ENCODE results near the gene DPF1. TPM values are rescaled to one million over a fixed set of nuclear protein-coding genes. Genes with fewer than 3 reads are reported as not detected.

Gene DPF1
- total RNA-seq, 1 donor from 2014 or later: 4.8 TPM

GRCh38 chr19:38191747-38192146, 32.3 kb downstream of the DPF1 start:
- no peaks in the 10 kb centered on the region for H3K27me3 Mint-ChIP-seq
- no peaks in the 10 kb centered on the region for H3K9me3 Mint-ChIP-seq (ENCODE audit: low read depth)
- DNase-seq (ENCODE audit: low spot score, unreplicated experiment): no peak
- H3K4me1 Mint-ChIP-seq (ENCODE audit: low read depth): no peaks in the 10 kb centered on the region
- no peak overlapping the region for H3K4me3 Mint-ChIP-seq (ENCODE audit: low read depth)
- no peak overlapping the region for H3K27ac Mint-ChIP-seq
- H3K36me3 Mint-ChIP-seq (ENCODE audit: insufficient read depth): peaks cover 20% of the 10 kb centered on the region
- no peak for TF ChIP-seq CTCF (IDR thresholded peaks at IDR 0.05; ENCODE audit: unreplicated experiment)

GRCh38 chr19:38190793-38191192, 33.2 kb downstream of the DPF1 start:
- Mint-ChIP-seq H3K4me1 (ENCODE audit: low read depth) (no peaks in the 10 kb centered on the region), H3K27me3 (no peaks in the 10 kb centered on the region), H3K27ac (no peak overlapping the region), H3K36me3 (ENCODE audit: insufficient read depth) (peaks cover 15% of the 10 kb centered on the region), H3K4me3 (ENCODE audit: low read depth) (no peak overlapping the region), H3K9me3 (ENCODE audit: low read depth) (no peaks in the 10 kb centered on the region)
- no peak for DNase-seq (ENCODE audit: low spot score, unreplicated experiment)
- no peak for TF ChIP-seq CTCF (IDR thresholded peaks at IDR 0.05; ENCODE audit: unreplicated experiment)

GRCh38 chr19:38190061-38190460, 34.0 kb downstream of the DPF1 start:
- no peaks in the 10 kb centered on the region for H3K27me3 Mint-ChIP-seq
- DNase-seq (ENCODE audit: low spot score, unreplicated experiment): no peak
- no peaks in the 10 kb centered on the region for H3K9me3 Mint-ChIP-seq (ENCODE audit: low read depth)
- TF ChIP-seq CTCF (IDR thresholded peaks at IDR 0.05; ENCODE audit: unreplicated experiment): no peak
- H3K36me3 Mint-ChIP-seq (ENCODE audit: insufficient read depth): peaks cover 12% of the 10 kb centered on the region
- H3K27ac Mint-ChIP-seq: peak overlapping the region; percentile 69
- H3K4me3 Mint-ChIP-seq (ENCODE audit: low read depth): no peak overlapping the region
- no peaks in the 10 kb centered on the region for H3K4me1 Mint-ChIP-seq (ENCODE audit: low read depth)

- H3K36me3 Mint-ChIP-seq (ENCODE audit: insufficient read depth): peaks cover 27% of the 10 kb centered on the region
Observed at GRCh38 chr19:38185562-38185961, 38.5 kb downstream of the DPF1 start.

GRCh38 chr19:38184815-38185214, 39.2 kb downstream of the DPF1 start:
- H3K4me3 Mint-ChIP-seq (ENCODE audit: low read depth): no peak overlapping the region
- DNase-seq (ENCODE audit: low spot score, unreplicated experiment): no peak
- peak overlapping the region; percentile 87 for H3K27ac Mint-ChIP-seq
- peaks cover 5% of the 10 kb centered on the region for H3K4me1 Mint-ChIP-seq (ENCODE audit: low read depth)
- no peak for TF ChIP-seq CTCF (IDR thresholded peaks at IDR 0.05; ENCODE audit: unreplicated experiment)
- H3K9me3 Mint-ChIP-seq (ENCODE audit: low read depth): peaks cover 4% of the 10 kb centered on the region
- no peaks in the 10 kb centered on the region for H3K27me3 Mint-ChIP-seq
- peaks cover 32% of the 10 kb centered on the region for H3K36me3 Mint-ChIP-seq (ENCODE audit: insufficient read depth)

More at GRCh38 chr19:38185562-38185961, 38.5 kb downstream of the DPF1 start:
- TF ChIP-seq CTCF (IDR thresholded peaks at IDR 0.05; ENCODE audit: unreplicated experiment): no peak
- Mint-ChIP-seq H3K27ac (no peak overlapping the region), H3K4me1 (ENCODE audit: low read depth) (peaks cover 5% of the 10 kb centered on the region), H3K27me3 (no peaks in the 10 kb centered on the region), H3K4me3 (ENCODE audit: low read depth) (no peak overlapping the region), H3K9me3 (ENCODE audit: low read depth) (peaks cover 4% of the 10 kb centered on the region)
- no peak for DNase-seq (ENCODE audit: low spot score, unreplicated experiment)

All from progenitor cell of endocrine pancreas (in vitro differentiated cells).